HG02943 (cell line): ENCODE measurements around the gene STAMBP.
"Not testable (repeated sequence)": the region's sequence is repeated elsewhere in the genome, so short reads cannot be mapped to it uniquely, and the experiment has no call there.

Experiments
- ATAC-seq: cut with Tn5 transposase; IDR thresholded peaks from one replicate; pipeline ENCODE4 v1.9.1; 2021; ENCODE audit warnings: mild to moderate bottlenecking, low read depth, moderate library complexity; ENCODE audit not compliant: unreplicated experiment

Gene STAMBP

GRCh38 chr2:73885406-73885805 lies 56.6 kb downstream of the STAMBP start:
- ATAC-seq: no peak

- ATAC-seq: no peak
These were observed 57.6 kb downstream of the STAMBP start for GRCh38 chr2:73886357-73886756.

GRCh38 chr2:73887596-73888353 lies 59.0 kb downstream of the STAMBP start:
- not testable (repeated sequence) for ATAC-seq

GRCh38 chr2:73888388-73888787 lies 59.6 kb downstream of the STAMBP start:
- ATAC-seq: no peak

- no peak for ATAC-seq
These were observed 60.4 kb downstream of the STAMBP start for GRCh38 chr2:73889206-73889605.

GRCh38 chr2:73890301-73891092 lies 61.7 kb downstream of the STAMBP start:
- ATAC-seq: no peak

- no peak for ATAC-seq
These were observed 62.6 kb downstream of the STAMBP start for GRCh38 chr2:73891276-73891901.

- ATAC-seq: no peak
These were observed 64.0 kb downstream of the STAMBP start, which contains the start of gene ACTG2 for GRCh38 chr2:73892631-73893329. Gene ACTG2, plus strand, starts transcription at chr2:73893008. Its CDS starts 8,304 bp downstream, at chr2:73901312.

GRCh38 chr2:73893764-73894474 lies 65.2 kb downstream of the STAMBP start:
- no peak for ATAC-seq

- no peak for ATAC-seq
These were observed 65.7 kb downstream of the STAMBP start for GRCh38 chr2:73894475-73894850.

- ATAC-seq: no peak
These were observed 66.1 kb downstream of the STAMBP start for GRCh38 chr2:73894877-73895276.

- ATAC-seq: no peak
These were observed 66.7 kb downstream of the STAMBP start for GRCh38 chr2:73895473-73895872.

GRCh38 chr2:73896362-73897239 lies 67.8 kb downstream of the STAMBP start:
- no peak for ATAC-seq

GRCh38 chr2:73897240-73897583 lies 68.5 kb downstream of the STAMBP start:
- ATAC-seq: no peak

- no peak for ATAC-seq
These were observed 69.2 kb downstream of the STAMBP start for GRCh38 chr2:73897934-73898333.

- ATAC-seq: no peak
These were observed 71.1 kb downstream of the STAMBP start for GRCh38 chr2:73899801-73900336.

- no peak for ATAC-seq
These were observed 72.4 kb downstream of the STAMBP start for GRCh38 chr2:73901143-73901542.

- ATAC-seq: no peak
These were observed 73.5 kb downstream of the STAMBP start for GRCh38 chr2:73902284-73902683.

GRCh38 chr2:73903313-73903712 lies 74.6 kb downstream of the STAMBP start:
- no peak for ATAC-seq
